Nephron (organoid): ENCODE measurements around the gene ZNF747.

Experiments
- H3K27ac Mint-ChIP-seq, 3 experiments: 2 replicates each; pipeline ENCODE4 v1.8.0; 2020; ENCODE audit warnings: mixed read lengths in 3 of 3, mild to moderate bottlenecking in 2 of 3, moderate library complexity in 1 of 3
- H3K27me3 Mint-ChIP-seq: 2 replicates; pipeline ENCODE4 v1.8.0; 2021; ENCODE audit warnings: low read depth, mild to moderate bottlenecking, moderate library complexity, mixed read lengths
- H3K36me3 Mint-ChIP-seq: 2 replicates; pipeline ENCODE4 v1.8.0; 2020; ENCODE audit warnings: low read depth, mixed read lengths
- H3K4me1 Mint-ChIP-seq: 2 replicates; pipeline ENCODE4 v1.8.0; 2020; ENCODE audit warnings: mixed read lengths
- H3K4me3 Mint-ChIP-seq, 3 experiments: 2 replicates each; pipeline ENCODE4 v1.8.0; 2020; ENCODE audit warnings: mild to moderate bottlenecking in 3 of 3, mixed read lengths in 3 of 3, moderate library complexity in 2 of 3
- H3K9me3 Mint-ChIP-seq: 2 replicates; pipeline ENCODE4 v1.8.0; 2020; ENCODE audit warnings: mixed read lengths
- TF ChIP-seq, protein P1 (sequence below), 3 experiments: fragments of 200-600 bp; sonication (generic); IDR thresholded peaks; one replicate each; pipeline ENCODE4 v1.5.0; 2021; ENCODE audit warnings: antibody characterized with exemption in 3 of 3; ENCODE audit not compliant: unreplicated experiment in 3 of 3

ZNF747 gene

DNA sequence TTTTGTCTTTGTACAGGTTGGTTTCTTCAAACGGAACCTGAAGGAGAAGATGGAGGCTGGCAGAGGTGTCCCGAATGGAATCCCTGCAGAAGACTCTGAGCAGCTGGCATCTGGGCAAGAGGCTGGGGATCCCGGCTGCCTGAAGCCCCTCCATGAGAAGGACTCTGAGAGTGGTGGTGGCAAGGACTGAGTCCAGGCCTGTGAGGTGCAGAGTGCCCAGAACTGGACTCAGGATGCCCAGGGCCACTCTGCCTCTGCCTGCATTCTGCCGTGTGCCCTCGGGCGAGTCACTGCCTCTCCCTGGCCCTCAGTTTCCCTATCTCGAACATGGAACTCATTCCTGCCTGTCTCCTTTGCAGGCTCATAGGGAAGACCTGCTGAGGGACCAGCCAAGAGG lies 13.2 kb downstream of the ZNF747 start:
- TF ChIP-seq, protein P1, sequence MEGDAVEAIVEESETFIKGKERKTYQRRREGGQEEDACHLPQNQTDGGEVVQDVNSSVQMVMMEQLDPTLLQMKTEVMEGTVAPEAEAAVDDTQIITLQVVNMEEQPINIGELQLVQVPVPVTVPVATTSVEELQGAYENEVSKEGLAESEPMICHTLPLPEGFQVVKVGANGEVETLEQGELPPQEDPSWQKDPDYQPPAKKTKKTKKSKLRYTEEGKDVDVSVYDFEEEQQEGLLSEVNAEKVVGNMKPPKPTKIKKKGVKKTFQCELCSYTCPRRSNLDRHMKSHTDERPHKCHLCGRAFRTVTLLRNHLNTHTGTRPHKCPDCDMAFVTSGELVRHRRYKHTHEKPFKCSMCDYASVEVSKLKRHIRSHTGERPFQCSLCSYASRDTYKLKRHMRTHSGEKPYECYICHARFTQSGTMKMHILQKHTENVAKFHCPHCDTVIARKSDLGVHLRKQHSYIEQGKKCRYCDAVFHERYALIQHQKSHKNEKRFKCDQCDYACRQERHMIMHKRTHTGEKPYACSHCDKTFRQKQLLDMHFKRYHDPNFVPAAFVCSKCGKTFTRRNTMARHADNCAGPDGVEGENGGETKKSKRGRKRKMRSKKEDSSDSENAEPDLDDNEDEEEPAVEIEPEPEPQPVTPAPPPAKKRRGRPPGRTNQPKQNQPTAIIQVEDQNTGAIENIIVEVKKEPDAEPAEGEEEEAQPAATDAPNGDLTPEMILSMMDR (IDR thresholded peaks at IDR 0.05; ENCODE audit: unreplicated experiment in 3 of 3): no peak
- H3K9me3 Mint-ChIP-seq: no peaks in the 10 kb centered on the region
- H3K27me3 Mint-ChIP-seq: peaks cover 9% of the 10 kb centered on the region
- H3K4me3 Mint-ChIP-seq: no peak overlapping the region
- H3K36me3 Mint-ChIP-seq: peaks cover 10% of the 10 kb centered on the region
- peaks cover 11% of the 10 kb centered on the region for H3K4me1 Mint-ChIP-seq
- peak overlapping the region; percentile 48 to 89 (median 71) for H3K27ac Mint-ChIP-seq

DNA sequence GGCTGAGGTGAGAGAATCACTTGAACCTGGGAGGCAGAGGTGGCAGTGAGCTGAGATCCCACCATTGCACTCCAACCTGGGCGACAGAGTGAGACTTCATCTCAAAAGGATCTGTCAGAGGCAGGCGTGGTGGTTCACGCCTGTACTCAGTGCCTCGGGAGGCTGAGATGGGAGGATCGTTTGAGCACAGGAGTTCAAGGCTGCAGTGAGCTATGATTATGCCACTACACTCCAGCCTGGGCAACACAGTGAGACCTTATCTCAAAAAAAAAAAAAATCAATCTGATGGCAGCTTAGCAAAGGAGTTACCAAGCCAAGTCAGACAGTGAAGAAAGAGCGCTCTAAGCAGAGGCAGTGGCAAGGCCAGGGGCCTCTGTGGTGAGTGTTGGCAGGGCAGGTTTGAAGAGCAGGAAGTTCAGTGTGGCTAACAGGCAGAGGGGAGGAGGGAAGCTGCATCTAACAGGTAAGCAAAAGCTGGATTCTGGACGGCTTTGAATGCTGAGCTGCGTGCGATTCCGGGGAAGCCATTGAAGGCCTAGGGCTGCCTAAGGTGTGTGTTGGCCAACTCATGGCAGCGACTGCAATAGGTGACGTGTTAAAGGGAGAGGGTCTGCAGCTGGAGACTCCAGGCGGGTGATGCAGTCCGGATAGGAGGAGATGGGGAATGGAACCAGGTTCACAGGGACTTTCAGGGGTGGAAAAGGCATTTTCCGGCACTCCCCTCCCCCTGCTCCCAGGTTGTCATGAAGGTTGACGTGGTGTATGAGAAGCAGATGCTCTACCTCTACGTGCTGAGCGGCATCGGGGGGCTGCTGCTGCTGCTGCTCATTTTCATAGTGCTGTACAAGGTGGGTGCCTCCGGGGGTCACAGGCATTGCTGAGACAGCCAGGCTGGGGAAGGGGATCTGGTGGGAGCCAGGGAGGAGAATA lies 15.3 kb downstream of the ZNF747 start:
- peaks cover 6% of the 10 kb centered on the region for H3K4me1 Mint-ChIP-seq
- no peak overlapping the region for H3K4me3 Mint-ChIP-seq
- H3K36me3 Mint-ChIP-seq: peaks cover under 1% of the 10 kb centered on the region
- peaks cover 16% of the 10 kb centered on the region for H3K27me3 Mint-ChIP-seq
- TF ChIP-seq, protein P1 (IDR thresholded peaks at IDR 0.05; ENCODE audit: unreplicated experiment in 3 of 3): no peak
- H3K9me3 Mint-ChIP-seq: no peaks in the 10 kb centered on the region
- peak overlapping the region in 1 of 3 experiments; percentile 20 for H3K27ac Mint-ChIP-seq

DNA sequence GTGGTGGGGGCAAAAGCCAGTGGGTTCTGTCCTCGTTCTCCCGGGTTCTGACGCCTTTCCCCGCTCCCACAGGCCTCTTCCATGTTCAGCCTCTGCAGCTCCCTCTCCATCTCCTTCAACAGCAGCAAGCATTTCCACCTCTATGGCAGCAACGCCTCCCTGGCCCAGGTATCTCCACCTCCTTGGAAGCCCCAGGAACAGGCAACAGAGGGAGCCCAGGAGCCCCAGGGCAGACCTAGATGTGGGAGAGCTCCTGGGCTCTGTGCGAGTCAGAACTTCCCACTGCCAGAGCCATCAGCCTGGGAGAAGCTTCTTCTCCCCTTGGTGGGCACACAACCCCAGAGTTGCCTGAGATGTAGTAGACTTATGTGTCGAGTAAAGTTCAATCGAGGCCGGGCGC lies 16.1 kb downstream of the ZNF747 start:
- Mint-ChIP-seq H3K36me3 (no peaks in the 10 kb centered on the region), H3K4me3 (no peak overlapping the region), H3K4me1 (peaks cover 6% of the 10 kb centered on the region), H3K9me3 (no peaks in the 10 kb centered on the region), H3K27ac (no peak overlapping the region), H3K27me3 (peaks cover 16% of the 10 kb centered on the region)
- TF ChIP-seq, protein P1 (IDR thresholded peaks at IDR 0.05; ENCODE audit: unreplicated experiment in 3 of 3): no peak

DNA sequence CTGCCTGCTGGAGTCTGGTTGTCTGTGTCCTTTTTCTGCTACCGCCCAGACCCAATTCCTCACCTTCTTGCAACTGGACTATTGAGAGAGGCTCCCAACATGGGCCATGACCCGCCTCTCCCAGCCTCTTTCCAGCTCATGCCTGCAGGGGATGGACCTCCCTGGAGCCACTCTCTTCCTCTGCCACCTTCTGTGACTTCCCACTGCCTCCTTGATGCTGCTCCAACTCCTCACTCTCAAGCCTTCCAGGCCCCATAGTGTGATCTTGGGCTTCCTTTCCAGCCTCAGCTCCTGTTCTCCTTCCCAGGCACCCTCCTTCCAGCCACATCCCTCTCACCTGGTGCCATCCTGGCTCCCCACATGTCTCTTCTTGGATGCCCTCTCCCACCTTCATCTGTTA lies 19.4 kb downstream of the ZNF747 start:
- Mint-ChIP-seq H3K4me1 (no peaks in the 10 kb centered on the region), H3K36me3 (no peaks in the 10 kb centered on the region), H3K9me3 (no peaks in the 10 kb centered on the region), H3K27ac (no peak overlapping the region), H3K27me3 (peaks cover 16% of the 10 kb centered on the region), H3K4me3 (no peak overlapping the region)
- TF ChIP-seq, protein P1 (IDR thresholded peaks at IDR 0.05; ENCODE audit: unreplicated experiment in 3 of 3): no peak

DNA sequence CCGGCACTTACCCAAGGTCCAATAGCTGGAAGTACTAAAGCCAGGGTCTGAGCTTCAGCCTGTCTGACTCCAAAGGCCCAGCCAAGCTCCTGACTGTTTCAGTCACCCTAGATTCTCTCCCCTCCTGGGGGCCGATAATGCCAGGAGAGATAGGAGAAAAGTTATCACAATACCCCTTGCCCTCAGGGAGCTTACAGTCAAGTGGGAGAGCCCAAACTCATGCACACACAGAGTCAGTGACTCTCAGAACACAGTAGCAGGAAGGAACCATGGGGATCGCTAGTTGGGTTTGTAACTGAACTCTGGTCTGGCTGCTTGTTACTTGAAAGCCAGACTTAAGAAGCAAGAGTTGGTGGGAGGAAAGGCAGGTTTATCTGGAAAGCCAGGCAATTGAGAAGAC lies 23.1 kb downstream of the ZNF747 start:
- peaks cover 7% of the 10 kb centered on the region for H3K27me3 Mint-ChIP-seq
- TF ChIP-seq, protein P1 (IDR thresholded peaks at IDR 0.05; ENCODE audit: unreplicated experiment in 3 of 3): no peak
- no peaks in the 10 kb centered on the region for H3K4me1 Mint-ChIP-seq
- H3K4me3 Mint-ChIP-seq: no peak overlapping the region
- no peaks in the 10 kb centered on the region for H3K9me3 Mint-ChIP-seq
- H3K27ac Mint-ChIP-seq: no peak overlapping the region
- no peaks in the 10 kb centered on the region for H3K36me3 Mint-ChIP-seq
